Nephron (organoid): ENCODE results near the gene TNIK.

Source experiments
- H3K27ac Mint-ChIP-seq, 3 experiments: 2 replicates each; pipeline ENCODE4 v1.8.0; 2020; ENCODE audit warnings: mixed read lengths in 3 of 3, mild to moderate bottlenecking in 2 of 3, moderate library complexity in 1 of 3
- H3K27me3 Mint-ChIP-seq: 2 replicates; pipeline ENCODE4 v1.8.0; 2021; ENCODE audit warnings: low read depth, mild to moderate bottlenecking, moderate library complexity, mixed read lengths
- H3K36me3 Mint-ChIP-seq: 2 replicates; pipeline ENCODE4 v1.8.0; 2020; ENCODE audit warnings: low read depth, mixed read lengths
- H3K4me1 Mint-ChIP-seq: 2 replicates; pipeline ENCODE4 v1.8.0; 2020; ENCODE audit warnings: mixed read lengths
- H3K4me3 Mint-ChIP-seq, 3 experiments: 2 replicates each; pipeline ENCODE4 v1.8.0; 2020; ENCODE audit warnings: mild to moderate bottlenecking in 3 of 3, mixed read lengths in 3 of 3, moderate library complexity in 2 of 3
- H3K9me3 Mint-ChIP-seq: 2 replicates; pipeline ENCODE4 v1.8.0; 2020; ENCODE audit warnings: mixed read lengths
- CTCF ChIP-seq, 3 experiments: fragments of 200-600 bp; sonication (generic); IDR thresholded peaks; one replicate each; pipeline ENCODE4 v1.5.0; 2021; ENCODE audit warnings: antibody characterized with exemption in 3 of 3; ENCODE audit not compliant: unreplicated experiment in 3 of 3

TNIK gene

DNA sequence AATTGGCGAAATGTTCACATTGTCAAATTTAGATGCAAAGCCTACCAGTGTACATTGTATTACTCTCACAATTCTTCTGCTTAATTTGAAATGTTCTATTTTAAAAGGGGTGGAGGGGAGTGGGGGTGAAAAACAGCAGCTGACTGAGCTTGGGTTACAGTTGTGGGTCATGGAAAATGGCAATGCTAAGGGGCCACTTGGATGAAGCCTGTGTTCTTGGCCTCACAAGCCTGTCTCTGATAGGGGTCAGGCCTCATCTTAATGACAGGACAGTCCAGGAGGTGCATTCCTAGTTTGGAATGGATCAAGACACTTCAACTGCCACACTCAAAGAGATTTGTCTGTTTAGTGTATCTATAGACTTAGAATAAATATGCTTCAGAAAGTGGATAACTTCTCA is 158.2 kb downstream of the TNIK start:
- Mint-ChIP-seq H3K4me3 (no peak overlapping the region), H3K27ac (peak overlapping the region; percentile 1 to 35 (median 15)), H3K27me3 (peaks cover 5% of the 10 kb centered on the region), H3K9me3 (peaks cover 7% of the 10 kb centered on the region), H3K4me1 (peaks cover 74% of the 10 kb centered on the region), H3K36me3 (no peaks in the 10 kb centered on the region)
- TF ChIP-seq CTCF (IDR thresholded peaks at IDR 0.05; ENCODE audit: unreplicated experiment in 3 of 3) = no peak

DNA sequence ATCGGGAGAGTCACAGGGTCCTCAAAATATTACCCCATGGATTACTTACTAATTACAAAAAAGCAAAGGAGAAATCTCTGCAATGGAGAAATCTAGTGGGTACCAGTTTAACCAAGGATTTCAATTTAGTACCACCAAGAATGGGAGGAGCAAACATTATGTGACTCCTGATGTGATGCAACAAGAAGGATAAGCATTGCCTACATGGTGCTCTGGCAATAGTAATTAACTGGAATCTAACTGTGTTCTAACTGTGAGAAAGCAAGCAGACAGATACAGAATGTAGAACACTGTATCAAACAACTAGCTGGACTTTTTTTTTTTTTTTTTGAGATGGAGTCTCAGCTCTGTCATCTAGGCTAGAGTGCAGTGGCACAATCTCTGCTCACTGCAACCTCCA is 159.2 kb downstream of the TNIK start:
- no peaks in the 10 kb centered on the region for H3K36me3 Mint-ChIP-seq
- no peak overlapping the region for H3K27ac Mint-ChIP-seq
- H3K4me1 Mint-ChIP-seq = peaks cover 76% of the 10 kb centered on the region
- no peak overlapping the region for H3K4me3 Mint-ChIP-seq
- peaks cover 5% of the 10 kb centered on the region for H3K27me3 Mint-ChIP-seq
- H3K9me3 Mint-ChIP-seq = peaks cover 7% of the 10 kb centered on the region
- no peak for TF ChIP-seq CTCF (IDR thresholded peaks at IDR 0.05; ENCODE audit: unreplicated experiment in 3 of 3)

- H3K36me3 Mint-ChIP-seq = no peaks in the 10 kb centered on the region
Measured at GRCh38 chr3:171297951-171298350, 162.3 kb downstream of the TNIK start.

DNA sequence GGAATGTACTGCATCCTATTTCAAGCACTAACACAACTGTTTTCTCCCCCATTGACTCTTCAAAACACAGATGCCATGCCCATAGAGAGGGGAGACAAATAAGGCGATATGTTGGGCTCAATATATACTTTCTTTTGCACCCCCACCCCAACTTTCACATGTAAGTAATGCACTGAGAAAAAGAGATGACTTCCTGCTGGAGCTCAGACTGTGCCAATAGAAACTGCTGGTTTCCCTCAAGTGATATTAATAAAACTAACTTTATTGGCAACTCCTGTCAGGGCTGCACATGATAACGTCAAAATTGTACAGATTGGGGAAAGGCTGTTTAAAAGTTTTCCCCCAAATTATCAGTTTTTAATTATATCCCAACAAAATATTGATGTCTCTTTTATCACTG is 163.0 kb downstream of the TNIK start:
- Mint-ChIP-seq H3K4me3 (peak overlapping the region in 1 of 3 experiments; percentile 60), H3K36me3 (no peaks in the 10 kb centered on the region), H3K9me3 (no peaks in the 10 kb centered on the region), H3K27ac (peak overlapping the region in 2 of 3 experiments; percentile 30 to 64), H3K27me3 (no peaks in the 10 kb centered on the region), H3K4me1 (peaks cover 60% of the 10 kb centered on the region)
- TF ChIP-seq CTCF (IDR thresholded peaks at IDR 0.05; ENCODE audit: unreplicated experiment in 3 of 3) = no peak

More at GRCh38 chr3:171297951-171298350, 162.3 kb downstream of the TNIK start:
- Mint-ChIP-seq H3K4me1 (peaks cover 68% of the 10 kb centered on the region), H3K27ac (peak overlapping the region in 2 of 3 experiments; percentile 51 to 74), H3K27me3 (no peaks in the 10 kb centered on the region), H3K9me3 (no peaks in the 10 kb centered on the region), H3K4me3 (no peak overlapping the region)
- no peak for TF ChIP-seq CTCF (IDR thresholded peaks at IDR 0.05; ENCODE audit: unreplicated experiment in 3 of 3)

DNA sequence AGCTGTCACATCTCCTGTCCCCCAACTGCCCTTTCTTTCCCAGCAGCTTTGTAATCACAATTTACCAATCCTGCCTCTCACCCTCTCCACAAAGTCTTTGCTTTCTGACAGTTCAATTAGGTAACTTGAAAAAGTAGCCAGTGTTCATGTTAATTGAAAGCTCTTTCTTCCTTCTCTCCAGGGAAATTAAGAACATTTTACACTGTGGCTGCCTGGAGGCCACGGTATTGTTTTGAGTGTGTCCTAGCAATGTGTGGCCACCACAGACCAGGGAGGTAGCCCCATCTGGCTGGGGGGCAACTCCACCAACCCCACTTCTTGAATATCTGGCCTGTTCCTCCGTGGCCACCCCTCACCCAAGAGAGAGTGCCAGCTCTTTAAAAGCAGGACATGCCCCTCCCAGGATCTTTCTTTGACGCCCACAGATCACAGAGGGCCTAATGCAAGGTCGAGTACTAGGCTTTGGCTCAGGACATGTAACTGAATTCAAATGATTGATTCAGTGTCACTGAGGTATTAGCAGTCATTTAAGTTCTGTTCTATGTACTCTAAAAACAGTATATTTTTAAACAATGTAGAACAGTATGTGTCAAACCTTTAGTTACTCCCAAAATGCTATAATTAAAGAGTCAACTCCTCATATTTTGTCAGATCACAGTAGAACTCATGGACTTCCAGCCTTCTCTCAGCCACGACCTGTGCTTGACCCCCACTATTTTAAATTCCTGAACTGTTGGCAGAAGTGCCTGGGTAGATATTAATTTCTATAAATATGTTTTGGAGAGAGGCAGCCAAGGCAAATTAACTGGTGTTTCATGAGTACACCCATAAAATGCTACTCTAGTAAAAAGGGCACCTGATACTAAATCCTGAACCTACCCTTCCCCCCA is 164.5 kb downstream of the TNIK start:
- Mint-ChIP-seq H3K27ac (peak overlapping the region; percentile 12 to 64 (median 50)), H3K27me3 (no peaks in the 10 kb centered on the region), H3K36me3 (no peaks in the 10 kb centered on the region), H3K4me3 (no peak overlapping the region), H3K9me3 (no peaks in the 10 kb centered on the region), H3K4me1 (peaks cover 49% of the 10 kb centered on the region)
- no peak for TF ChIP-seq CTCF (IDR thresholded peaks at IDR 0.05; ENCODE audit: unreplicated experiment in 3 of 3)
